Kidney epithelial cell (primary cell): ENCODE results near the gene DST. TPM values are rescaled to one million over a fixed set of nuclear protein-coding genes. Genes with fewer than 3 reads are reported as not detected.

Experiments used
- DNase-seq: peaks from one replicate; pipeline ENCODE4 v3.0.0-alpha.2; 2010; ENCODE audit warnings: low read depth
- H3K27me3 ChIP-seq: 2 replicates; pipeline ENCODE4 v1.6.0; 2011; ENCODE audit warnings: low read length; ENCODE audit not compliant: control insufficient read depth, insufficient read depth
- H3K36me3 ChIP-seq: 2 replicates; pipeline ENCODE4 v1.5.1; 2011; ENCODE audit warnings: low read length; ENCODE audit not compliant: control insufficient read depth, insufficient read depth
- H3K4me3 ChIP-seq: 2 replicates; pipeline ENCODE4 v1.5.1; 2011; ENCODE audit warnings: low read depth, mild to moderate bottlenecking, control low read depth, low read length
- total RNA-seq: library from RNA; depleted of rRNA; stranded (reverse); fragments of >200 nt; gene quantifications from 2 replicates; pipeline ENCODE4 v1.2.3, GENCODE V29; 2015
- TF ChIP-seq, protein P1 (sequence below): IDR thresholded peaks from 2 replicates; pipeline ENCODE4 v1.5.1; 2011; ENCODE audit warnings: mild to moderate bottlenecking, moderate library complexity, low read length, control low read depth, inconsistent platforms; ENCODE audit not compliant: insufficient read depth, poor library complexity, severe bottlenecking

DST gene
- total RNA-seq, 1 donor from 2014 or later: 91.3 TPM

GRCh38 chr6:56637640-56638039, 5.0 kb downstream of the DST start:
- TF ChIP-seq, protein P1, sequence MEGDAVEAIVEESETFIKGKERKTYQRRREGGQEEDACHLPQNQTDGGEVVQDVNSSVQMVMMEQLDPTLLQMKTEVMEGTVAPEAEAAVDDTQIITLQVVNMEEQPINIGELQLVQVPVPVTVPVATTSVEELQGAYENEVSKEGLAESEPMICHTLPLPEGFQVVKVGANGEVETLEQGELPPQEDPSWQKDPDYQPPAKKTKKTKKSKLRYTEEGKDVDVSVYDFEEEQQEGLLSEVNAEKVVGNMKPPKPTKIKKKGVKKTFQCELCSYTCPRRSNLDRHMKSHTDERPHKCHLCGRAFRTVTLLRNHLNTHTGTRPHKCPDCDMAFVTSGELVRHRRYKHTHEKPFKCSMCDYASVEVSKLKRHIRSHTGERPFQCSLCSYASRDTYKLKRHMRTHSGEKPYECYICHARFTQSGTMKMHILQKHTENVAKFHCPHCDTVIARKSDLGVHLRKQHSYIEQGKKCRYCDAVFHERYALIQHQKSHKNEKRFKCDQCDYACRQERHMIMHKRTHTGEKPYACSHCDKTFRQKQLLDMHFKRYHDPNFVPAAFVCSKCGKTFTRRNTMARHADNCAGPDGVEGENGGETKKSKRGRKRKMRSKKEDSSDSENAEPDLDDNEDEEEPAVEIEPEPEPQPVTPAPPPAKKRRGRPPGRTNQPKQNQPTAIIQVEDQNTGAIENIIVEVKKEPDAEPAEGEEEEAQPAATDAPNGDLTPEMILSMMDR: peak; percentile 53
- Histone ChIP-seq H3K4me3 (no peak overlapping the region), H3K27me3 (no peaks in the 10 kb centered on the region), H3K36me3 (no peaks in the 10 kb centered on the region)
- DNase-seq: peak; percentile 35

DNA sequence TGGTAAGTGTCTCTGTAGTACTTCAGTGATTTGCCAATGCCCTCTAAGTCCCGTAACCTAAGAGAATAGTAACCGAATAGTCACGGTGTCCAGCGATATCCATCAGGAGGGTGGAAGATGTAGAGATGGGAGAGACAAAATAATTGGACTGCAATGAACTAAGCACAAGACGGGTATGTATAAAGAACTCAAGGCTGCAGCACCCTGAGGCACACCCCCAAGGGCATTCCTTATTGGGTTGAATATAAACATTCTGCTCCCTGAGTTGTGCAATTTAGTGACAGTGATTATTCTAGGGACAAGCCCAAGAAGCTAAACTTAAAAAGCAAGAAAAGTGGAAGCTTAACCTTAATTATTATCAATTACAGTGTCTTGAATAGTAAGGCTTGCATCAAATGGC, 14.6 kb downstream of the DST start:
- H3K27me3 ChIP-seq: no peaks in the 10 kb centered on the region

DNA sequence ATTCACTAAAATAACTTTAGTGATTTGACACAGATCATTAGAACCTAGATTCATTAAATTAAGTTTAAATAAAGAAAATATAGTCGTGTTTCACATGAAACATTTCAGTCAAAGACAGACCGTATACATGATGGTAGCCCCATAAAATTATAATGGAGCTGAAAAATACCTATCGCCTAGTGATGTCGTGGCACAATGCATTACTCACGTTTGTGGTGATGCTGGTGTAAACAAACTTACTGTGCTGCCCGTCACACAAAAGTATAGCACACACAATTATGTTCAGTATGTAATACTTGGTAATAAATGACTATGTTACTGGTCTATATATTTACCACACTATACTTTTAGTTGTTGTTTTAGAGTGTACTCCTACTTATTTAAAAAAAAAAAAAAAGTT, 17.3 kb downstream of the DST start:
- TF ChIP-seq, protein P1: no peak
- peaks cover under 1% of the 10 kb centered on the region for H3K36me3 ChIP-seq

More for the DNA sequence above, 14.6 kb downstream of the DST start:
- no peaks in the 10 kb centered on the region for H3K36me3 ChIP-seq
- no peak for DNase-seq
- no peak overlapping the region for H3K4me3 ChIP-seq
- TF ChIP-seq, protein P1: no peak

GRCh38 chr6:56624728-56625069, 18.0 kb downstream of the DST start:
- H3K27me3 ChIP-seq: no peaks in the 10 kb centered on the region
- H3K4me3 ChIP-seq: no peak overlapping the region
- peaks cover 3% of the 10 kb centered on the region for H3K36me3 ChIP-seq
- TF ChIP-seq, protein P1: no peak
- DNase-seq: no peak

More for the DNA sequence above, 17.3 kb downstream of the DST start:
- DNase-seq: no peak
- Histone ChIP-seq H3K27me3 (no peaks in the 10 kb centered on the region), H3K4me3 (no peak overlapping the region)

DNA sequence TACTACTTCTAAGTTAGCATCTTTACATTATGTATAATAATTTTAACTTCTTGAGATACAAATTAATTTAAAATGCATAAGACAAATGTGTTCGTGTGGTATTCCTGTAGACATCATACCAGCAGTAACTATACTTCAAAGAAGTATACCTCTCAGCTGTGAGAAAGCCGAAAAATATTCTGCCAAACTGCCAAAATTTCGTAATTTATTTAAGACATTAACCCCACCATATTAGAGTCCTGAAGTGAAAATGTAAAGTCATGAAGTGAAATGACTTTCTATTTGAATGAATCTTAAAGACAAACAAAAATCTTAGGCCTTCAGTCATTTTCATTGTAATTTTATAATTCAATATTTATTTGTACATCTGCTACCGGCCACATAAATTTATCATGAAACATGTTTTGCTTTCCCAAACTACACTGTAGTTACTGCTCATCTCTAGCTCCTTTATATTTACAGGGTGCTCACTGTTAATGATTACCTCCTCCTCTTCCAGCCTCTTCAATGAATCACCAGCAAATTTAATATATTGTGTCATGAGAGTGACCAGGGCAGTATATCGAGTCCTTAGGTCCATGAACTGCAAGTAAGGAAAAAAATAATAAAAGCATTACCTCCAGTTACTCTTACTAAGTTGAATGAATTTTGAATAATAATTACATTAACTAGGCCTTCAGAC, 18.5 kb downstream of the DST start:
- DNase-seq: peak; percentile 58
- TF ChIP-seq, protein P1: no peak
- peaks cover 3% of the 10 kb centered on the region for H3K36me3 ChIP-seq
- no peaks in the 10 kb centered on the region for H3K27me3 ChIP-seq
- no peak overlapping the region for H3K4me3 ChIP-seq
